WTC11 (cell line): ENCODE results near the gene TNC. TPM values are rescaled to one million over a fixed set of nuclear protein-coding genes. Genes with fewer than 3 reads are reported as not detected.

Experiments used
- ATAC-seq: fragments of 200-7000 bp; cut with Tn5 transposase; 2 replicates; pipeline ENCODE4 v1.10.0; 2021; ENCODE audit warnings: mild to moderate bottlenecking, moderate library complexity
- CTCF ChIA-PET: fragments of 300-600 bp; sonication (Branson Sonifier 250); formaldehyde crosslinking; loops from one replicate; lab custom pipeline; 2021; ENCODE audit warnings: antibody characterized with exemption; lab: Charles Lee
- POLR2A ChIA-PET: fragments of 350-600 bp; sonication (Branson Sonifier 250); formaldehyde crosslinking; loops from one replicate; lab custom pipeline; 2021; ENCODE audit warnings: antibody characterized with exemption; lab: Charles Lee
- DNase-seq: peaks from one replicate; pipeline ENCODE4 v3.0.0; 2021; ENCODE audit warnings: low spot score
- H3K27ac Mint-ChIP-seq: 2 replicates; pipeline ENCODE4 v1.8.0; 2021; ENCODE audit warnings: mixed read lengths
- H3K27me3 Mint-ChIP-seq: 2 replicates; pipeline ENCODE4 v1.8.0; 2021; ENCODE audit warnings: low read depth, mild to moderate bottlenecking, moderate library complexity, mixed read lengths
- H3K36me3 Mint-ChIP-seq: 2 replicates; pipeline ENCODE4 v1.8.0; 2021; ENCODE audit warnings: mixed read lengths
- H3K4me1 Mint-ChIP-seq: 2 replicates; pipeline ENCODE4 v1.8.0; 2022; ENCODE audit warnings: mixed read lengths
- H3K4me3 Mint-ChIP-seq: 2 replicates; pipeline ENCODE4 v1.8.0; 2021; ENCODE audit warnings: mild to moderate bottlenecking, moderate library complexity, mixed read lengths
- H3K9me3 Mint-ChIP-seq: 2 replicates; pipeline ENCODE4 v1.8.0; 2021; ENCODE audit warnings: mixed read lengths
- ARID4B ChIP-seq: sonication (generic); formaldehyde crosslinking; IDR thresholded peaks from 2 replicates; pipeline ENCODE4 v1.8.0; 2023; ENCODE audit warnings: missing genetic modification reagents, mild to moderate bottlenecking, borderline replicate concordance
- GRHL2 ChIP-seq: fragments of 250-450 bp; sonication (Bioruptor Pico); IDR thresholded peaks from 2 replicates; pipeline ENCODE4 v1.8.0; 2022; ENCODE audit warnings: mild to moderate bottlenecking, moderate library complexity; ENCODE audit not compliant: insufficient replicate concordance, severe bottlenecking
- HMGXB4 ChIP-seq: sonication (generic); formaldehyde crosslinking; IDR thresholded peaks from 2 replicates; pipeline ENCODE4 v1.8.1; 2023; ENCODE audit warnings: mild to moderate bottlenecking, moderate library complexity, missing genetic modification reagents
- KAT7 ChIP-seq: sonication (generic); formaldehyde crosslinking; IDR thresholded peaks from 2 replicates; pipeline ENCODE4 v1.8.1; 2023; ENCODE audit warnings: missing genetic modification reagents, mild to moderate bottlenecking, borderline replicate concordance
- MXD4 ChIP-seq: fragments of 250-450 bp; sonication (Bioruptor Pico); IDR thresholded peaks from 2 replicates; pipeline ENCODE4 v1.8.0; 2021; ENCODE audit warnings: mild to moderate bottlenecking, moderate library complexity, borderline replicate concordance
- MYBL2 ChIP-seq: sonication (generic); formaldehyde crosslinking; IDR thresholded peaks from 2 replicates; pipeline ENCODE4 v1.8.1; 2023; ENCODE audit warnings: mild to moderate bottlenecking, moderate library complexity, missing genetic modification reagents
- NFATC4 ChIP-seq: fragments of 250-450 bp; sonication (Bioruptor Pico); IDR thresholded peaks from 2 replicates; pipeline ENCODE4 v1.9.0; 2021; ENCODE audit warnings: mild to moderate bottlenecking
- NFE2L1 ChIP-seq: sonication (generic); formaldehyde crosslinking; IDR thresholded peaks from 2 replicates; pipeline ENCODE4 v1.8.1; 2023; ENCODE audit warnings: missing genetic modification reagents
- NR1H2 ChIP-seq: sonication (generic); formaldehyde crosslinking; IDR thresholded peaks from 2 replicates; pipeline ENCODE4 v1.9.0; 2021; ENCODE audit warnings: mild to moderate bottlenecking, moderate library complexity, missing genetic modification reagents
- PRRX2 ChIP-seq: fragments of 250-450 bp; sonication (Bioruptor Pico); IDR thresholded peaks from 2 replicates; pipeline ENCODE4 v1.8.0; 2021; ENCODE audit warnings: mild to moderate bottlenecking
- RELA ChIP-seq: sonication (generic); formaldehyde crosslinking; IDR thresholded peaks from 2 replicates; pipeline ENCODE4 v1.8.1; 2022; ENCODE audit warnings: missing genetic modification reagents, mild to moderate bottlenecking, borderline replicate concordance
- SOX15 ChIP-seq: fragments of 250-450 bp; sonication (Bioruptor Pico); IDR thresholded peaks from 2 replicates; pipeline ENCODE4 v1.9.0; 2021; ENCODE audit warnings: mild to moderate bottlenecking
- USF2 ChIP-seq: sonication (generic); formaldehyde crosslinking; IDR thresholded peaks from 2 replicates; pipeline ENCODE4 v1.8.1; 2023; ENCODE audit warnings: mild to moderate bottlenecking, missing genetic modification reagents, moderate library complexity
- ZBTB21 ChIP-seq: sonication (generic); formaldehyde crosslinking; IDR thresholded peaks from 2 replicates; pipeline ENCODE4 v1.8.1; 2023; ENCODE audit warnings: mild to moderate bottlenecking, missing genetic modification reagents, borderline replicate concordance
- ZNF232 ChIP-seq: sonication (generic); formaldehyde crosslinking; IDR thresholded peaks from 2 replicates; pipeline ENCODE4 v1.8.0; 2022; ENCODE audit warnings: mild to moderate bottlenecking, missing genetic modification reagents
- total RNA-seq: library from RNA; stranded (reverse); gene quantifications from 3 replicates; pipeline ENCODE4 v1.2.3, GENCODE V29; 2021
- TF ChIP-seq, protein P1 (sequence below): sonication (generic); formaldehyde crosslinking; IDR thresholded peaks from 2 replicates; pipeline ENCODE4 v1.8.0; 2023; ENCODE audit warnings: missing genetic modification reagents
- TF ChIP-seq, protein P2 (sequence below): sonication (generic); formaldehyde crosslinking; conservative IDR thresholded peaks from 2 replicates; pipeline ENCODE4 v1.8.1; 2022; ENCODE audit warnings: mild to moderate bottlenecking, missing genetic modification reagents
- TF ChIP-seq, protein P3 (sequence below): sonication (generic); formaldehyde crosslinking; IDR thresholded peaks from 2 replicates; pipeline ENCODE4 v1.8.1; 2022; ENCODE audit warnings: low read depth, mild to moderate bottlenecking, moderate library complexity, missing genetic modification reagents, borderline replicate concordance
- TF ChIP-seq, protein P4 (sequence below): fragments of 250-450 bp; sonication (Bioruptor Pico); IDR thresholded peaks from 2 replicates; pipeline ENCODE4 v2.1.2; 2022; ENCODE audit warnings: mild to moderate bottlenecking, moderate library complexity

Gene TNC
- total RNA-seq, 1 experiment from 2014 or later, result 4.5 TPM

DNA sequence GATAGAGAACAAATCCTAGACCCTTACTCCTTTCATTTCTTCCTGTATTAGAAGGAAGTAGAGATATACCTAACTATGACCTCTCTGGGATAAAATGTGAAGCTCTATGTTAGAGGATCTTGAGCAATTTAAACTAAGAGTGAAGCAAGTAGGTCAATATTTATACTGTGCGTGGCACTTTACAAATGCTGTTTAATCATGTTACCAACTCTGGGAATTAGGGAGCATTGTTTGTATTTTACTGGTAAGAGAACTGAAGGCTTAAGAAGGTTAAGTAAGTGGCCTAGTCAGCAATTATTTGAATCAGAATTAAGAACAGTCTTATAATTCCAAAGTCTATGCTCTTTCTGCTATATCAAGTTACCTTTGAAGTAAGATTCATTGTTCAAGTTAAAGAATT is 12.0 kb downstream of the TNC start:
- CTCF ChIA-PET, result no interaction called here
- no peak overlapping the region for H3K4me3 Mint-ChIP-seq
- no peaks in the 10 kb centered on the region for H3K36me3 Mint-ChIP-seq
- DNase-seq, result no peak
- peaks cover 14% of the 10 kb centered on the region for H3K9me3 Mint-ChIP-seq
- ATAC-seq, result no peak
- TF ChIP-seq ZNF232 (CRISPR knock-in tag) (no peak), PRRX2 (no peak), MYBL2 (CRISPR knock-in tag) (no peak), RELA (CRISPR knock-in tag) (no peak), HMGXB4 (CRISPR knock-in tag) (no peak)
- TF ChIP-seq, protein P1, sequence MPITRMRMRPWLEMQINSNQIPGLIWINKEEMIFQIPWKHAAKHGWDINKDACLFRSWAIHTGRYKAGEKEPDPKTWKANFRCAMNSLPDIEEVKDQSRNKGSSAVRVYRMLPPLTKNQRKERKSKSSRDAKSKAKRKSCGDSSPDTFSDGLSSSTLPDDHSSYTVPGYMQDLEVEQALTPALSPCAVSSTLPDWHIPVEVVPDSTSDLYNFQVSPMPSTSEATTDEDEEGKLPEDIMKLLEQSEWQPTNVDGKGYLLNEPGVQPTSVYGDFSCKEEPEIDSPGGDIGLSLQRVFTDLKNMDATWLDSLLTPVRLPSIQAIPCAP (CRISPR knock-in tag), result no peak
- H3K4me1 Mint-ChIP-seq, result peaks cover 9% of the 10 kb centered on the region
- H3K27ac Mint-ChIP-seq, result no peak overlapping the region
- POLR2A ChIA-PET, result no interaction called here
- H3K27me3 Mint-ChIP-seq, result no peaks in the 10 kb centered on the region; the same call in 1 of the 2 replicates

- no peak overlapping the region for H3K4me3 Mint-ChIP-seq
- H3K36me3 Mint-ChIP-seq, result no peaks in the 10 kb centered on the region
- H3K4me1 Mint-ChIP-seq, result peaks cover 9% of the 10 kb centered on the region
- peaks cover 9% of the 10 kb centered on the region for H3K9me3 Mint-ChIP-seq
- POLR2A ChIA-PET, result no interaction called here
- CTCF ChIA-PET, result no interaction called here
- ATAC-seq (no peak), DNase-seq (no peak)
- no peaks in the 10 kb centered on the region; the same call in 1 of the 2 replicates for H3K27me3 Mint-ChIP-seq
- no peak overlapping the region for H3K27ac Mint-ChIP-seq
- no peak for TF ChIP-seq USF2 (CRISPR knock-in tag)
These were observed 13.0 kb downstream of the TNC start for GRCh38 chr9:115104908-115105307.

DNA sequence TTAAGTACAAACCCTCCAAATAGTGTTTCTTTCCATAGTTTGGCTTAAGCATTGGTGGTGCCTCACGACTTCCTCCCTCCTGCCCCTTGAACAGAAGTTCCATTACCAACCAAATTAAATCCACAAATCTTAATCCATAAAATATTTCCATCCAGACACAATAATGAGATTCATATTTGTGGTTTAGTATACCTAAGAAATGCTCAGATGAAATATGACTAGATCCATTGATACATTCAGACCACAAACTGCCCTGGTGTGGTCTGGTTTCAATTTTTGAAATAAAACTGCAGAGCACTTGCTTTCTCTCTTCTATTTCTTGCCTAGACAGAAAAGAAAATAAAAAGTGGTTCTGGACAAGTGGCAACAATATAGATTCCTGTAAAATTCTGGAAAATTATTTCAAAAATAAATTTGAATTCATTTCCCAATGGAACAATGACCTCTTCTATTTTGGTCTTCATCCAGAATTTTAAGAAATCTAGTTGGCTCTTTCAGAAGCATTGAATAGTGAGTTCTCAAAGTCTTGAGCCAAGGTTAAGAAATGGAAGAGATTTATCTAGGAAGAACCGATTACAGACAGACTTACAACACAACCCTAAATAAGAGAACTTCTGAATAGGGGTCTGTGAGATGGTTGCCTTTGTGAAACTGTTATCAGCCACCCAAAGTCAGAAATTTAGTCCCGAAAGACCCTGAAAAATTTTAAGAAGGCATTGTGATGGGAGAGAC is 14.0 kb downstream of the TNC start:
- H3K27ac Mint-ChIP-seq, result no peak overlapping the region
- H3K27me3 Mint-ChIP-seq, result no peaks in the 10 kb centered on the region; the same call in 1 of the 2 replicates
- peaks cover 9% of the 10 kb centered on the region for H3K4me1 Mint-ChIP-seq

GRCh38 chr9:115099901-115100300 is 18.1 kb downstream of the TNC start:
- peaks cover 5% of the 10 kb centered on the region; the same call in 1 of the 2 replicates for H3K4me1 Mint-ChIP-seq
- DNase-seq, result peak; percentile 23
- POLR2A ChIA-PET, result no interaction called here
- CTCF ChIA-PET, result no interaction called here
- peaks cover 3% of the 10 kb centered on the region; the same call in 1 of the 2 replicates for H3K9me3 Mint-ChIP-seq
- no peaks in the 10 kb centered on the region for H3K36me3 Mint-ChIP-seq
- no peak overlapping the region for H3K27ac Mint-ChIP-seq
- peaks cover 9% of the 10 kb centered on the region for H3K27me3 Mint-ChIP-seq
- ATAC-seq, result peak; percentile 67; the same call in 1 of the 2 replicates
- H3K4me3 Mint-ChIP-seq, result no peak overlapping the region
- no peak for TF ChIP-seq SOX15
- no peak for TF ChIP-seq NFE2L1 (CRISPR knock-in tag)
- TF ChIP-seq GRHL2 (CRISPR knock-in tag), result no peak
- TF ChIP-seq, protein P2, sequence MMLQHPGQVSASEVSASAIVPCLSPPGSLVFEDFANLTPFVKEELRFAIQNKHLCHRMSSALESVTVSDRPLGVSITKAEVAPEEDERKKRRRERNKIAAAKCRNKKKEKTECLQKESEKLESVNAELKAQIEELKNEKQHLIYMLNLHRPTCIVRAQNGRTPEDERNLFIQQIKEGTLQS (CRISPR knock-in tag), result no peak
- TF ChIP-seq MXD4 (CRISPR knock-in tag), result no peak
- TF ChIP-seq, protein P3, sequence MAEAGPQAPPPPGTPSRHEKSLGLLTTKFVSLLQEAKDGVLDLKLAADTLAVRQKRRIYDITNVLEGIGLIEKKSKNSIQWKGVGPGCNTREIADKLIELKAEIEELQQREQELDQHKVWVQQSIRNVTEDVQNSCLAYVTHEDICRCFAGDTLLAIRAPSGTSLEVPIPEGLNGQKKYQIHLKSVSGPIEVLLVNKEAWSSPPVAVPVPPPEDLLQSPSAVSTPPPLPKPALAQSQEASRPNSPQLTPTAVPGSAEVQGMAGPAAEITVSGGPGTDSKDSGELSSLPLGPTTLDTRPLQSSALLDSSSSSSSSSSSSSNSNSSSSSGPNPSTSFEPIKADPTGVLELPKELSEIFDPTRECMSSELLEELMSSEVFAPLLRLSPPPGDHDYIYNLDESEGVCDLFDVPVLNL (CRISPR knock-in tag), result no peak
- TF ChIP-seq NFATC4 (CRISPR knock-in tag), result no peak
- no peak for TF ChIP-seq ZBTB21 (CRISPR knock-in tag)
- TF ChIP-seq ARID4B (CRISPR knock-in tag), result no peak
- TF ChIP-seq, protein P4, sequence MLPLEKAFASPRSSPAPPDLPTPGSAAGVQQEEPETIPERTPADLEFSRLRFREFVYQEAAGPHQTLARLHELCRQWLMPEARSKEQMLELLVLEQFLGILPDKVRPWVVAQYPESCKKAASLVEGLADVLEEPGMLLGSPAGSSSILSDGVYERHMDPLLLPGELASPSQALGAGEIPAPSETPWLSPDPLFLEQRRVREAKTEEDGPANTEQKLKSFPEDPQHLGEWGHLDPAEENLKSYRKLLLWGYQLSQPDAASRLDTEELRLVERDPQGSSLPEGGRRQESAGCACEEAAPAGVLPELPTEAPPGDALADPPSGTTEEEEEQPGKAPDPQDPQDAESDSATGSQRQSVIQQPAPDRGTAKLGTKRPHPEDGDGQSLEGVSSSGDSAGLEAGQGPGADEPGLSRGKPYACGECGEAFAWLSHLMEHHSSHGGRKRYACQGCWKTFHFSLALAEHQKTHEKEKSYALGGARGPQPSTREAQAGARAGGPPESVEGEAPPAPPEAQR (CRISPR knock-in tag), result no peak

More for the DNA sequence above, 14.0 kb downstream of the TNC start:
- ATAC-seq (no peak), DNase-seq (no peak)
- Mint-ChIP-seq H3K36me3 (no peaks in the 10 kb centered on the region), H3K9me3 (peaks cover 9% of the 10 kb centered on the region), H3K4me3 (no peak overlapping the region)
- ChIA-PET POLR2A (no interaction called here), CTCF (no interaction called here)
- TF ChIP-seq KAT7 (CRISPR knock-in tag), result no peak
- no peak for TF ChIP-seq NR1H2 (CRISPR knock-in tag)
